CD14-positive monocyte (primary cell): ENCODE results near the gene ZIM2. TPM values are rescaled to one million over a fixed set of nuclear protein-coding genes. Genes with fewer than 3 reads are reported as not detected.

Experiments
- DNase-seq, 3 donors: peaks; one replicate each; pipeline ENCODE4 v3.0.0-alpha.2; 2011 to 2022
- H2AFZ ChIP-seq: 2 replicates; pipeline ENCODE4 v1.6.0; 2012; ENCODE audit warnings: mild to moderate bottlenecking, low read depth, low read length, inconsistent platforms; ENCODE audit not compliant: insufficient read depth, poor library complexity, severe bottlenecking
- H3K27ac ChIP-seq, 2 donors: 1 replicate in 1 of 2; 2 replicates in 1 of 2; pipeline ENCODE4 v1.5.1; 2012 to 2013; ENCODE audit warnings: low read length in 2 of 2, control low read depth in 1 of 2, inconsistent platforms in 1 of 2, low read depth in 1 of 2, mild to moderate bottlenecking in 1 of 2
- H3K27me3 ChIP-seq, 2 donors: one replicate each; pipeline versions ENCODE4 v1.6.0 to v1.6.1; 2011 to 2013; ENCODE audit warnings: low read length in 2 of 2; ENCODE audit not compliant: control insufficient read depth in 2 of 2, insufficient read depth in 2 of 2
- H3K36me3 ChIP-seq, 2 donors: replicated peaks in 1 of 2; 1 replicate in 1 of 2; 2 replicates in 1 of 2; pipeline versions ENCODE4 v1.5.1 to v1.6.1; 2012 to 2013; ENCODE audit warnings: low read length in 2 of 2, control low read depth in 1 of 2, inconsistent platforms in 1 of 2, mild to moderate bottlenecking in 1 of 2; ENCODE audit not compliant: insufficient read depth in 2 of 2, control insufficient read depth in 1 of 2
- H3K4me1 ChIP-seq, 2 donors: 1 replicate in 1 of 2; 2 replicates in 1 of 2; pipeline versions ENCODE4 v1.5.1 to v1.6.1; 2012 to 2013; ENCODE audit warnings: low read length in 2 of 2, control low read depth in 1 of 2, inconsistent platforms in 1 of 2, mild to moderate bottlenecking in 1 of 2, moderate library complexity in 1 of 2; ENCODE audit not compliant: insufficient read depth in 2 of 2, control insufficient read depth in 1 of 2
- H3K4me2 ChIP-seq: replicated peaks from 2 replicates; pipeline ENCODE3; 2012; ENCODE audit warnings: low read length, moderate library complexity, mild to moderate bottlenecking; ENCODE audit not compliant: poor library complexity, severe bottlenecking; ENCODE audit errors: extremely low read depth
- H3K4me3 ChIP-seq, 3 experiments: fragments of 200-600 bp in 1 of 3; sonication (generic) in 1 of 3; replicated peaks in 1 of 3; 1 replicate in 2 of 3; 2 replicates in 1 of 3; pipeline ENCODE4 v1.5.1; 2011 to 2013; ENCODE audit warnings: low read length in 3 of 3, mild to moderate bottlenecking in 3 of 3, control low read depth in 2 of 3, low read depth in 2 of 3, inconsistent platforms in 1 of 3, moderate library complexity in 1 of 3
- H3K79me2 ChIP-seq: 2 replicates; pipeline ENCODE4 v1.6.0; 2012; ENCODE audit warnings: mild to moderate bottlenecking, control low read depth, inconsistent platforms, low read length, moderate library complexity; ENCODE audit not compliant: insufficient read depth
- H3K9ac ChIP-seq: 2 replicates; pipeline ENCODE4 v1.6.0; 2017; ENCODE audit warnings: low read length, mild to moderate bottlenecking; ENCODE audit not compliant: insufficient read depth, poor library complexity, severe bottlenecking
- H3K9me3 ChIP-seq, 2 donors: replicated peaks in 1 of 2; 1 replicate in 1 of 2; 2 replicates in 1 of 2; pipeline versions ENCODE4 v1.5.1 to v1.6.1; 2012 to 2013; ENCODE audit warnings: low read length in 2 of 2, control low read depth in 1 of 2; ENCODE audit not compliant: control insufficient read depth in 1 of 2, insufficient read depth in 1 of 2
- H4K20me1 ChIP-seq: 2 replicates; pipeline ENCODE4 v1.6.0; 2012; ENCODE audit warnings: mild to moderate bottlenecking, low read length, control low read depth, moderate library complexity; ENCODE audit not compliant: insufficient read depth
- H3K27ac Mint-ChIP-seq, 7 donors: one replicate each; pipeline ENCODE4 v1.8.0; 2020; ENCODE audit warnings: mild to moderate bottlenecking in 7 of 7, mixed read lengths in 7 of 7, moderate library complexity in 6 of 7, inconsistent platforms in 2 of 7
- H3K27me3 Mint-ChIP-seq, 3 donors: one replicate each; pipeline ENCODE4 v1.8.0; 2021 to 2022; ENCODE audit warnings: low read depth in 3 of 3, mild to moderate bottlenecking in 3 of 3, mixed read lengths in 3 of 3, moderate library complexity in 3 of 3, inconsistent platforms in 1 of 3
- H3K36me3 Mint-ChIP-seq, 2 donors: one replicate each; pipeline ENCODE4 v1.8.0; 2020; ENCODE audit warnings: mixed read lengths in 2 of 2, inconsistent platforms in 1 of 2, mild to moderate bottlenecking in 1 of 2
- H3K4me1 Mint-ChIP-seq: one replicate; pipeline ENCODE4 v1.8.0; 2020; ENCODE audit warnings: mild to moderate bottlenecking, mixed read lengths
- H3K4me3 Mint-ChIP-seq, 2 donors: one replicate each; pipeline ENCODE4 v1.8.0; 2020; ENCODE audit warnings: mild to moderate bottlenecking in 2 of 2, mixed read lengths in 2 of 2, moderate library complexity in 1 of 2
- H3K9me3 Mint-ChIP-seq, 7 donors: one replicate each; pipeline ENCODE4 v1.8.0; 2020 to 2022; ENCODE audit warnings: mixed read lengths in 7 of 7, mild to moderate bottlenecking in 6 of 7, moderate library complexity in 6 of 7, inconsistent platforms in 2 of 7
- CTCF ChIP-seq: fragments of 200-600 bp; IDR thresholded peaks from one replicate; pipeline ENCODE4 v1.8.0; 2022; ENCODE audit warnings: antibody characterized with exemption, mild to moderate bottlenecking
- WGBS: methylation state at CpG from one replicate; pipeline ENCODE4 v1.1.5; 2013; ENCODE audit warnings: missing lambda C conversion rate; ENCODE audit not compliant: insufficient coverage; 5-methylcytosine and 5-hydroxymethylcytosine counted together
- intact Hi-C, 2 donors: fragments of 100-400 bp; cut with micrococcal nuclease; formaldehyde crosslinking; loops; one replicate each; pipeline versions ENCODE4 v1.15.0 to v1.15.1; 2023
- polyA plus RNA-seq, 3 donors: library from polyadenylated mRNA; depleted of rRNA in 1 of 3; unstranded in 2 of 3; stranded (reverse) in 1 of 3; fragments of 300-500 nt in 2 of 3; fragments of >200 nt in 1 of 3; fragmentation: Illumina TruSeq in 2 of 3; gene quantifications; 1 replicate in 2 of 3; 2 replicates in 1 of 3; pipeline ENCODE4 v1.2.3, GENCODE V29; 2012 to 2021

The ZIM2 gene
- polyA plus RNA-seq, 3 donors = not detected

DNA sequence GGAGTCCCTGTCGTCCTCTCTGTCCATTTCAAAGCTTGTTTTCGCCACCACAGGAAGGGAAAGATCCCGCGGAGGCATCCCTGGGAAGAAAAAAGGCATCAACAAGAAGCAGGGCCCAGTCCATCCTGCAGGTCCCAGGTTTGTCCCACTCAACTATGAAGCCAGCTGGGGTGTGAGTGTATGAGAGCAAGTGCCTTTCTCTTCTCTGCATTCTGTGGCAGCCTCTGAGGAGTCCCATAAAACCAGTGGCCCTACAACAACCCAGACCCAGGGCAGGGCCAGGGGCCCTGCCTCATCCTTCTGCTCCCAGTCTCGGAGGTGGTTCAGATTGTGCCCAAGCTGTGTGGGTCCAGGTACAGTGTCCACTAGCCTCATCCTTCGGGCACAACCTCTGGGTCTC is 18.9 kb downstream of the ZIM2 start:
- Histone ChIP-seq H3K79me2 (no peaks in the 10 kb centered on the region), H4K20me1 (no peaks in the 10 kb centered on the region), H3K4me1 (no peaks in the 10 kb centered on the region), H3K9ac (no peak overlapping the region), H2AFZ (no peak overlapping the region), H3K4me2 (no peak overlapping the region), H3K36me3 (no peaks in the 10 kb centered on the region), H3K27ac (no peak overlapping the region), H3K4me3 (no peak overlapping the region), H3K27me3 (no peaks in the 10 kb centered on the region), H3K9me3 (peaks cover 74 to 97% of the 10 kb centered on the region in 2 donors)
- Mint-ChIP-seq H3K4me1 (no peaks in the 10 kb centered on the region), H3K4me3 (no peak overlapping the region), H3K36me3 (no peaks in the 10 kb centered on the region), H3K9me3 (peaks cover 28 to 77% (median 51%) of the 10 kb centered on the region in 7 donors), H3K27ac (no peak overlapping the region), H3K27me3 (peaks cover 0 to 3% (median 0%) of the 10 kb centered on the region in 3 donors)
- WGBS = 93% methylated on average over 6 of the region's 6 CpGs
- intact Hi-C loops = no loop called here
- no peak for DNase-seq
- no peak for TF ChIP-seq CTCF

DNA sequence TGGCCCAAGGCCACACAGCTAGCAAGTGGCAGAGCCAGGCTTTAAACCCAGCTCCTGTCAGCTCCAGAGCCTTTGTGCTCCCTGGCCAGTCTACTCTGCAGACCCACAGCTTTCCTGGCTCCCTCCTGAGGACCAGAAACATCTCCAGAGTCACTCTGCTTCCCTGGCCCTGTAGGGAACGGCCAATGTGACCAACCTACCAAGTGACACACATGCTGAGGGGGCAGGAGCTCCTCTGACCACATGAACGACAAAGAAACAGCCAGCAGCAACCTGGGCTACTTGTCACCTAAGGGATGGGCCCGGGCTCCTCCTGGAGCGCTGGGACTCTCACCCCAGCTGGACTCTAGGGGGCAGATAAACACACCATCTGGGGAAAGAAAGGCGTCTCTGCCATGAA is 19.3 kb downstream of the ZIM2 start:
- no peaks in the 10 kb centered on the region for H3K79me2 ChIP-seq
- H3K27ac ChIP-seq = no peak overlapping the region
- Mint-ChIP-seq H3K4me3 (no peak overlapping the region), H3K27me3 (peaks cover 0 to 3% (median 0%) of the 10 kb centered on the region in 3 donors), H3K9me3 (peaks cover 30 to 77% (median 54%) of the 10 kb centered on the region in 7 donors), H3K4me1 (no peaks in the 10 kb centered on the region), H3K27ac (no peak overlapping the region), H3K36me3 (no peaks in the 10 kb centered on the region)
- no peak overlapping the region for H2AFZ ChIP-seq
- no peak overlapping the region for H3K9ac ChIP-seq
- H3K4me3 ChIP-seq = no peak overlapping the region
- DNase-seq = no peak
- peaks cover 79 to 98% of the 10 kb centered on the region in 2 donors for H3K9me3 ChIP-seq
- no peaks in the 10 kb centered on the region for H3K4me1 ChIP-seq
- H3K4me2 ChIP-seq = no peak overlapping the region
- no peaks in the 10 kb centered on the region for H4K20me1 ChIP-seq
- 74% methylated on average over 5 of the region's 5 CpGs for WGBS
- intact Hi-C loops = no loop called here
- TF ChIP-seq CTCF = no peak
- no peaks in the 10 kb centered on the region for H3K36me3 ChIP-seq
- no peaks in the 10 kb centered on the region for H3K27me3 ChIP-seq
